ENCODE data around the gene CIDEB.

CIDEB gene

GRCh38 chr14:24327303-24327702 is 19.5 kb upstream of the CIDEB start:
- no peak for DNase-seq (ENCODE audit: low read depth, low spot score)
- no peak for TF ChIP-seq EZH2 (IDR thresholded peaks at IDR 0.05)
- TF ChIP-seq FOXP2 (optimal IDR thresholded peaks at IDR 0.05; ENCODE audit: control extremely low read depth, extremely low read length, insufficient read depth): no peak
- TF ChIP-seq POLR2AphosphoS5 (IDR thresholded peaks at IDR 0.05; ENCODE audit: borderline replicate concordance, low read depth, low read length): no peak
- Histone ChIP-seq H3K36me3 (ENCODE audit: insufficient read depth, low read length) (no peaks in the 10 kb centered on the region), H3K9me3 (ENCODE audit: low read depth, low read length) (no peaks in the 10 kb centered on the region), H3K4me3 (no peak overlapping the region), H3K27ac (no peak overlapping the region), H3K9ac (ENCODE audit: insufficient read length) (no peak overlapping the region)

- no peaks in the 10 kb centered on the region for H3K9me3 ChIP-seq (ENCODE audit: low read depth, low read length)
- no peak overlapping the region for H3K27ac ChIP-seq
- H3K36me3 ChIP-seq (ENCODE audit: insufficient read depth, low read length): no peaks in the 10 kb centered on the region
- DNase-seq (ENCODE audit: low read depth, low spot score): no peak
- no peak overlapping the region for H3K9ac ChIP-seq (ENCODE audit: insufficient read length)
- H3K4me3 ChIP-seq: no peak overlapping the region
- no peak for TF ChIP-seq EZH2 (IDR thresholded peaks at IDR 0.05)
- no peak for TF ChIP-seq FOXP2 (optimal IDR thresholded peaks at IDR 0.05; ENCODE audit: control extremely low read depth, extremely low read length, insufficient read depth)
- no peak for TF ChIP-seq POLR2AphosphoS5 (IDR thresholded peaks at IDR 0.05; ENCODE audit: borderline replicate concordance, low read depth, low read length)
Observed at GRCh38 chr14:24325963-24326362, 18.2 kb upstream of the CIDEB start.

GRCh38 chr14:24325041-24325530 is 17.3 kb upstream of the CIDEB start:
- no peak for DNase-seq (ENCODE audit: low read depth, low spot score)
- H3K27ac ChIP-seq: no peak overlapping the region
- H3K4me3 ChIP-seq: no peak overlapping the region
- no peak overlapping the region for H3K9ac ChIP-seq (ENCODE audit: insufficient read length)
- TF ChIP-seq FOXP2 (optimal IDR thresholded peaks at IDR 0.05; ENCODE audit: control extremely low read depth, extremely low read length, insufficient read depth): no peak
- no peak for TF ChIP-seq EZH2 (IDR thresholded peaks at IDR 0.05)
- TF ChIP-seq POLR2AphosphoS5 (IDR thresholded peaks at IDR 0.05; ENCODE audit: borderline replicate concordance, low read depth, low read length): no peak
- no peaks in the 10 kb centered on the region for H3K36me3 ChIP-seq (ENCODE audit: insufficient read depth, low read length)
- H3K9me3 ChIP-seq (ENCODE audit: low read depth, low read length): no peaks in the 10 kb centered on the region

GRCh38 chr14:24324024-24324423 is 16.2 kb upstream of the CIDEB start:
- no peak overlapping the region for H3K9ac ChIP-seq (ENCODE audit: insufficient read length)
- TF ChIP-seq POLR2AphosphoS5 (IDR thresholded peaks at IDR 0.05; ENCODE audit: borderline replicate concordance, low read depth, low read length): no peak
- no peak for TF ChIP-seq FOXP2 (optimal IDR thresholded peaks at IDR 0.05; ENCODE audit: control extremely low read depth, extremely low read length, insufficient read depth)
- TF ChIP-seq EZH2 (IDR thresholded peaks at IDR 0.05): no peak
- no peaks in the 10 kb centered on the region for H3K9me3 ChIP-seq (ENCODE audit: low read depth, low read length)
- no peaks in the 10 kb centered on the region for H3K36me3 ChIP-seq (ENCODE audit: insufficient read depth, low read length)
- DNase-seq (ENCODE audit: low read depth, low spot score): no peak
- H3K27ac ChIP-seq: no peak overlapping the region
- no peak overlapping the region for H3K4me3 ChIP-seq

- DNase-seq (ENCODE audit: low read depth, low spot score): no peak
- no peak overlapping the region for H3K27ac ChIP-seq
- H3K4me3 ChIP-seq: no peak overlapping the region
- no peaks in the 10 kb centered on the region for H3K36me3 ChIP-seq (ENCODE audit: insufficient read depth, low read length)
- H3K9ac ChIP-seq (ENCODE audit: insufficient read length): no peak overlapping the region
- TF ChIP-seq FOXP2 (optimal IDR thresholded peaks at IDR 0.05; ENCODE audit: control extremely low read depth, extremely low read length, insufficient read depth) (no peak), EZH2 (IDR thresholded peaks at IDR 0.05) (no peak), POLR2AphosphoS5 (IDR thresholded peaks at IDR 0.05; ENCODE audit: borderline replicate concordance, low read depth, low read length) (no peak)
- H3K9me3 ChIP-seq (ENCODE audit: low read depth, low read length): no peaks in the 10 kb centered on the region
Observed at GRCh38 chr14:24323341-24323740, 15.6 kb upstream of the CIDEB start.

DNA sequence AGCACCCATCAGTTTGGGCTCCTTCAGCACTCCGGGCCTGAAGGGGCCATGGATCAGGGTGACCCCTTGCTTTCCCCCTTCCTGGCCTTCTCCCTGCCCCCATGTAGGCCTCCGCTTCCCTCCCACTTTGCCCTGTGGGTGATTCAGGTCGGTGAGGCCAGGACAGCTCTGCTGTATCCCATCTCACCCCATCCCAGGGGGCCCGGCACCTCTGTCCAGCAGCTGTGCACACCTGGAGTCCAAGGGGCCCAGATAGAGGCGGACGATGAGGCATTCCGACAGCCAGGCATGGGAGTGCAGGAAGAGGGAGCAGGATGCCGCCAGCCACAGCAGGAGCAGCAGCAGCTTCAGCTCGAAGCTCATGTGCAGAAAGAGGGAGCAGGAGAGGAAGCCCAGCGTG is 14.9 kb upstream of the CIDEB start:
- Histone ChIP-seq H3K36me3 (ENCODE audit: insufficient read depth, low read length) (no peaks in the 10 kb centered on the region), H3K9me3 (ENCODE audit: low read depth, low read length) (no peaks in the 10 kb centered on the region), H3K27ac (no peak overlapping the region), H3K9ac (ENCODE audit: insufficient read length) (no peak overlapping the region), H3K4me3 (no peak overlapping the region)
- DNase-seq (ENCODE audit: low read depth, low spot score): no peak
- no peak for TF ChIP-seq FOXP2 (optimal IDR thresholded peaks at IDR 0.05; ENCODE audit: control extremely low read depth, extremely low read length, insufficient read depth)
- TF ChIP-seq EZH2 (IDR thresholded peaks at IDR 0.05): no peak
- TF ChIP-seq POLR2AphosphoS5 (IDR thresholded peaks at IDR 0.05; ENCODE audit: borderline replicate concordance, low read depth, low read length): no peak

GRCh38 chr14:24321212-24321975 is 13.6 kb upstream of the CIDEB start:
- no peak for DNase-seq (ENCODE audit: low read depth, low spot score)
- no peak overlapping the region for H3K27ac ChIP-seq
- TF ChIP-seq EZH2 (IDR thresholded peaks at IDR 0.05) (no peak), POLR2AphosphoS5 (IDR thresholded peaks at IDR 0.05; ENCODE audit: borderline replicate concordance, low read depth, low read length) (no peak), FOXP2 (optimal IDR thresholded peaks at IDR 0.05; ENCODE audit: control extremely low read depth, extremely low read length, insufficient read depth) (no peak)
- no peak overlapping the region for H3K9ac ChIP-seq (ENCODE audit: insufficient read length)
- no peak overlapping the region for H3K4me3 ChIP-seq
- no peaks in the 10 kb centered on the region for H3K9me3 ChIP-seq (ENCODE audit: low read depth, low read length)
- H3K36me3 ChIP-seq (ENCODE audit: insufficient read depth, low read length): no peaks in the 10 kb centered on the region

GRCh38 chr14:24317141-24317928 is 9.6 kb upstream of the CIDEB start:
- Histone ChIP-seq H3K4me3 (no peak overlapping the region), H3K9ac (ENCODE audit: insufficient read length) (no peak overlapping the region), H3K27ac (no peak overlapping the region), H3K9me3 (ENCODE audit: low read depth, low read length) (no peaks in the 10 kb centered on the region), H3K36me3 (ENCODE audit: insufficient read depth, low read length) (no peaks in the 10 kb centered on the region)
- no peak for DNase-seq (ENCODE audit: low read depth, low spot score)
- TF ChIP-seq EZH2 (IDR thresholded peaks at IDR 0.05): no peak
- no peak for TF ChIP-seq POLR2AphosphoS5 (IDR thresholded peaks at IDR 0.05; ENCODE audit: borderline replicate concordance, low read depth, low read length)
- TF ChIP-seq FOXP2 (optimal IDR thresholded peaks at IDR 0.05; ENCODE audit: control extremely low read depth, extremely low read length, insufficient read depth): no peak

Measured in SK-N-MC (cell line).